WI38 (cell line): ENCODE measurements around the gene LMTK3.
"Not testable (repeated sequence)": the region's sequence is repeated elsewhere in the genome, so short reads cannot be mapped to it uniquely, and the experiment has no call there.

Experiments used
- H3K4me3 ChIP-seq: 2 replicates; pipeline ENCODE4 v1.5.1; 2011; ENCODE audit warnings: low read depth, mild to moderate bottlenecking, control low read depth, low read length
- CTCF ChIP-seq: IDR thresholded peaks from 2 replicates; pipeline ENCODE4 v1.5.1; 2012; ENCODE audit warnings: low read depth, mild to moderate bottlenecking, control low read depth, low read length

LMTK3 gene

DNA sequence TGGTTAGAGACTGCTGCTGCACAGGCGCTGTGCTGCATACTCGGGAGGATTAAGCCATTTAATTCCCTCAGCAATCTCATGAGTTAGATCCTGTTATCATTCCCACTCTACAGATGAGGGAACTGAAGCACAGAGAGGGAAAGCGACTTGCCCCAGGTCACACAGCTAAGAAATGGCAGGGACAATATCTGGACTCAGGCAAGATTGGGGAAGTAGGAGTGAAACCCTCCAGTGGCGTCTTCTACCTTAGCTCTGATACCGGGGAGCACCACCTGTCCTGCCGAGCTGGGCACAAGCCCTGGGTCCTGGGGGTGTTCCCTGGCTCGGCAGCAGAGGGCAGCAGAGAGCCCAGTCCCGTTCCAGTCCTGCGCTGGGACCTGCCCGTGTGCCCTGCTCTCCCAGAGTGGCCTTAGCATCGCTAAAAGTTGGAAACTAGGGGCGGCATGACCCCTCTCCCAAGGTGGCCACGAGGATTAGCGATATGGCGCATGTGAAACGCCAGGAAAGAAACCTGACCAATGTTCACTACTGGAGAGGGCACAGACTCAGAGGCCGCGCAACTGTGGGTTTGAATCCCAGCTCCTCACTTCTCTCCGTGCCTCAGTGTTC, 21.9 kb downstream of the LMTK3 start:
- no peak overlapping the region for H3K4me3 ChIP-seq
- peak; percentile 95 for TF ChIP-seq CTCF

DNA sequence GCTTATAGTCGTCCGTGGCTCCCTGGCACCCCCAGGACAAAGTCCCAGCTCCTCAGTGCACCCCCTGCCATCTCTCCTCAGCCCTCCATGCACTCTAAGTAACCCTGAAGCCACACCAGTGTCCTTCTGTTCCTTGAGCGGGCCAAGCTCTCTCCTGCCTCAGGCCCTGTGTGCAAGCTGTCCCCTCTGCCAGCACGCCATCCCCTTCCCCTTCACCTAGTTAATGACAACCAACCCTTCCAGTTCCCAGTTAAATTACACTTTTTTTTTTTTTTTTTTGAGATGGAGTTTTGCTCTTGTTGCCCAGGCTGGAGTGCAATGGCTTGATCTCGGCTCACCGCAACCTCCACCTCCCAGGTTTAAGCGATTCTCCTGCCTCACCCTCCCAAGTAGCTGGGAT, 23.2 kb downstream of the LMTK3 start:
- H3K4me3 ChIP-seq: not testable (repeated sequence)

- no peak overlapping the region for H3K4me3 ChIP-seq
- TF ChIP-seq CTCF: no peak
Measured at GRCh38 chr19:48487948-48488347, 23.7 kb downstream of the LMTK3 start.

- no peak for TF ChIP-seq CTCF
- no peak overlapping the region for H3K4me3 ChIP-seq
Measured at GRCh38 chr19:48487544-48487943, 24.1 kb downstream of the LMTK3 start.

DNA sequence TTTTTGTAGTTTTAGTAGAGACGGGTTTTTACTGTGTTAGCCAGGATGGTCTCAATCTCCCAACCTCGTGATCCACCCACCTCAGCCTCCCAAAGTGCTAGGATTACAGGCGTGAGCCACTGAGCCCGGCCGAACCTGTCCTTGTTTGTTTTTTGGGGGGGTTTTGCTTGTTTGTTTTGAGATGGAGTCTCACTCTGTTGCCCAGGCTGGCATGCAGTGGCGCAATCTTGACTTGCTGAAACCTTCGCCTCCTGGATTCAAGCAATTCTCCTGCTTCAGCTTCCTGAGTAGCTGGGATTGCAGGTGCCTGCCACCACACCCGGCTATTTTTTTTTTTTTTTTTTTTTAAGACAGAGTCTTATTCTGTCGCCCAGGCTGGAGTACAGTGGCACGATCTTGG, 24.9 kb downstream of the LMTK3 start:
- H3K4me3 ChIP-seq: not testable (repeated sequence)

DNA sequence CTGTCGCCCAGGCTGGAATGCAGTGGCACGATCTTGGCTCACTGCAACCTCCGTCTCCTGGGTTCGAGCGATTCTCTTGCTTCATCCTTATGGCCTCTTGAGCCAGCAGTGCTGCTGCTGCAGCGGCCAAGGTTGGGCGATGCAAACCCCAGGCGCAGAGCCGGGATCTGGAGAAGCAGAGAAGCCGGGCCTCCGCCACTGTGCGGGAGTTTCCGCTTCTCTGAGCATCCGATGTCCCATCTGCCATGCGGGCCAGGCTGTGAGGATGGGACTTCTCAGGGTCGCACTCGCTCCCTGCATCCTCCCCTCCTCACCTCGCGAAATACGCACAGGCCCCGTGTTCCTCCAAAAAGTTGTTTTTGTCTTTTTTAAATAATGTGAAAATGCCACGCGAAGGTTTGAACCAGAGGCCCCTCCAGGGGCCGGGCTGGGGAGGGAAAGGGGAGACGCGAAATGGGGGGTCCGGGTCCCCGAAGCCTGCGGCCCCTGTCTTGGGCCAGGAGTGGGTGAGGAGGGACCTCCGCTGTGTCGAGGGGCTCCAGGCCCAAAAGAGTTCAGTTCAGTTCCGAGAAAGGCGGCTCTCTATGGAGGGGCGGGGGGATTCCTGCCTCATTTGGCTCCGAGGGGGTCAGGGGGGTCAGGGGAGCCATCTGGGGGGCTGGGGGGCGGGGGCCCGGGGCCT, 26.6 kb downstream of the LMTK3 start:
- no peak overlapping the region for H3K4me3 ChIP-seq
- no peak for TF ChIP-seq CTCF

GRCh38 chr19:48484247-48484893, 27.3 kb downstream of the LMTK3 start:
- H3K4me3 ChIP-seq: no peak overlapping the region
- TF ChIP-seq CTCF: no peak

DNA sequence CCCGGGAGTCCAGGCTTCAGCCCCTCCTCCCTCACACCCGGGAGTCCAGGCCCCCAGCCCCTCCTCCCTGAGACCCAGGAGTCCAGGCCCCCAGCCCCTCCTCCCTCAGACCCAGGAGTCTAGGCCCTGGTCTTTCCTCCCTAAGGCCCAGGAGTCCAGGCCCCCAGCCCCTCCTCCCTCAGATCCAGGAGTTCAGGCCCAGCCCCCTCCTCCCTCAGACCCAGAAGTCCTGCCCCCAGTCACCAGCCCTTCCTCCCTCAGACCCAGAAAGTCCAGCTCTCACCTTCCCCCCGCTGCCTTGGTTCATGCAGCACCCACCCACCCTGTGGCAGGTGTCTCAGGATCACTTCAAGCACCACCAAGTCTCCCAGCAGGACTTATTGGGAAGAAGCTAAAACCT, 28.3 kb downstream of the LMTK3 start:
- TF ChIP-seq CTCF: no peak
- no peak overlapping the region for H3K4me3 ChIP-seq
